Thyroid gland (tissue), 4 donors: Measurements from ENCODE around the gene PYY.

Source experiments
- CTCF ChIP-seq, 6 experiments: fragments of 200-600 bp in 3 of 6; fragments of 450-650 bp in 3 of 6; sonication (generic) in 3 of 6; IDR thresholded peaks; one replicate each; pipeline ENCODE4 v1.5.1; 2016 to 2019; ENCODE audit warnings: antibody characterized with exemption in 6 of 6, mild to moderate bottlenecking in 2 of 6, inconsistent platforms in 1 of 6, moderate library complexity in 1 of 6
- POLR2A ChIP-seq, 2 donors: fragments of 450-650 bp; IDR thresholded peaks; one replicate each; pipeline ENCODE4 v1.6.1; 2017; ENCODE audit warnings: antibody characterized with exemption in 2 of 2, mild to moderate bottlenecking in 2 of 2, moderate library complexity in 1 of 2

DNA sequence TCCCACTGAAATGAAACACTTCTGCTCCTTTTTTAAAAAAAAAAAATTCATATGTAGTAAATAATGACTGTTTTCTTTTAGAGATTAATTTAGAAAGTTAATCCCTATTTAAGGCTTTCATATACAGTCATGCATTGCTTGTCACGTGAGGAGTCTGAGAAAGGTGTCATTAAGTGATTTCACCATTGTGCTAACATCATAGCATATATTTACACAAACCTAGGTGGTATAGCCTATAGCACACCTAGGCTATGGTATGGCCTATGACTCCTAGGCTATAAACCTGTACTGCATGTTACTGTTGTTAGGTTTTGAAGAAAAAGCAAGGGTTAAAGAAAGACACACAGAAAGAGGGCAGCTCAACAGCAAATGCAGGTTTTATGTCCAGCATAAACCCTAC, 25.1 kb downstream of the PYY start:
- TF ChIP-seq CTCF (IDR thresholded peaks at IDR 0.05) = no peak
- no peak for TF ChIP-seq POLR2A (IDR thresholded peaks at IDR 0.05)
